Natural killer cell treated with Interleukin-12 subunit alpha and Interleukin-12 subunit beta and Interleukin-15 and Interleukin-18, amount 100 ng/mL, for 72 hours (primary cell): Measurements from ENCODE around the gene RXRA. TPM values are rescaled to one million over a fixed set of nuclear protein-coding genes. Genes with fewer than 3 reads are reported as not detected.

Experiments used
- ATAC-seq, 2 donors: fragments of 150-1000 bp; cut with Tn5 transposase in 1 of 2; sonication (Bioruptor Pico), chemical (Tn5 transposase) in 1 of 2; 2 replicates each; pipeline ENCODE4 v1.10.0; 2021
- DNase-seq: peaks from one replicate; pipeline ENCODE4 v3.0.0; 2022; ENCODE audit warnings: low spot score
- H3K27ac Mint-ChIP-seq, 2 donors: 1 replicate in 1 of 2; 2 replicates in 1 of 2; pipeline ENCODE4 v1.8.0; 2022; ENCODE audit warnings: mixed read lengths in 2 of 2, mild to moderate bottlenecking in 1 of 2, moderate library complexity in 1 of 2
- H3K27me3 Mint-ChIP-seq, 2 donors: 1 replicate in 1 of 2; 2 replicates in 1 of 2; pipeline ENCODE4 v1.8.0; 2022; ENCODE audit warnings: mixed read lengths in 2 of 2
- H3K36me3 Mint-ChIP-seq: one replicate; pipeline ENCODE4 v1.8.0; 2022; ENCODE audit warnings: mixed read lengths
- H3K4me1 Mint-ChIP-seq, 2 donors: 1 replicate in 1 of 2; 2 replicates in 1 of 2; pipeline ENCODE4 v1.8.0; 2022; ENCODE audit warnings: low read depth in 2 of 2, mixed read lengths in 2 of 2, mild to moderate bottlenecking in 1 of 2
- H3K4me3 Mint-ChIP-seq: one replicate; pipeline ENCODE4 v1.8.0; 2022; ENCODE audit warnings: mixed read lengths
- H3K9me3 Mint-ChIP-seq: 2 replicates; pipeline ENCODE4 v1.8.0; 2022; ENCODE audit warnings: mixed read lengths
- total RNA-seq, 2 donors: library from RNA; stranded (reverse); gene quantifications; one replicate each; pipeline ENCODE4 v1.2.3, GENCODE V29; 2022

Gene RXRA
- total RNA-seq, 2 donors from 2014 or later, result 3.8 to 4.9 TPM

DNA sequence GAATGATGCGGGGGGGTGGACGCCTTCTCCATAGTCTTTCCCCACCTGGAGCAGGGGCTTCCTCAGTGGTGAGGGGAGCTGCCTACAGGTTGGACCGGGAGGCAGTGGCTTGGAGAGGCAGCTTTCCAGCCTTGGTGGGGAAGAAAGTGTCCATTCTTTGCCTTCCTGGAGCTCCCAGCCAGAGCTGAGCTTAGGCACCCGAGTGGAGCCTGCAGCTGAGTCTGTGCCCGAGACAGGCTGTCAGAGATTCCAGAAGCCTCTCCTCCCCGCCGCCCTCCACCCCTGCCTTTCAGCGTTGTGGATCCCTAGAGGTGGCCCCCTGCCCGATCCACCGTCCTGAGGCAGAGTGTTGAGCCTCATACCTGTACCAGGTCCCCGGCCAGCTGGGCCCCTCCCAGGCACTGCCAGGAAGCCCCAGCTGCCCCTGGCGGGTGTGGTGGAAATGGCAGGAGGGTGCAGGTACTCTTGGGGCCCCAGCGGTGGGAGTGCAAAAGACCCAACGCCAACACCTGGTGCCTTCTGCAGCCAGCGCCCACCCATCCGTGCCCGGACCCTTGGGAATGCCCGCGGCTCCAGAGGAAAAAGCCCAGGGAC, 112.0 kb downstream of the RXRA start:
- Mint-ChIP-seq H3K4me1 (peaks cover 7 to 17% of the 10 kb centered on the region in 2 donors), H3K36me3 (no peaks in the 10 kb centered on the region), H3K27me3 (no peaks in the 10 kb centered on the region), H3K27ac (no peak overlapping the region), H3K9me3 (no peaks in the 10 kb centered on the region), H3K4me3 (no peak overlapping the region)
- DNase-seq, result no peak
- ATAC-seq, result no peak

DNA sequence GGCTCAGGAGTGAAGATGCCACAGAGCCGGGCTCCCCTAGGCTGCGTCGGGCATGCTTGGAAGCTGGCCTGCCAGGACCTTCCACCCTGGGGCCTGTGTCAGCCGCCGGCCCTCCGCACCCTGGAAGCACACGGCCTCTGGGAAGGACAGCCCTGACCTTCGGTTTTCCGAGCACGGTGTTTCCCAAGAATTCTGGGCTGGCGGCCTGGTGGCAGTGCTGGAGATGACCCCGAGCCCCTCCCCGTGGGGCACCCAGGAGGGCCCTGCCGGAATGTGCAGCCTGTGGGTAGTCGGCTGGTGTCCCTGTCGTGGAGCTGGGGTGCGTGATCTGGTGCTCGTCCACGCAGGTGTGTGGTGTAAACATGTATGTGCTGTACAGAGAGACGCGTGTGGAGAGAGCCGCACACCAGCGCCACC, 113.1 kb downstream of the RXRA start:
- Mint-ChIP-seq H3K27me3 (no peaks in the 10 kb centered on the region), H3K36me3 (no peaks in the 10 kb centered on the region), H3K4me3 (no peak overlapping the region), H3K4me1 (peaks cover 7 to 19% of the 10 kb centered on the region in 2 donors), H3K9me3 (no peaks in the 10 kb centered on the region), H3K27ac (no peak overlapping the region)
- DNase-seq (no peak), ATAC-seq (no peak)

DNA sequence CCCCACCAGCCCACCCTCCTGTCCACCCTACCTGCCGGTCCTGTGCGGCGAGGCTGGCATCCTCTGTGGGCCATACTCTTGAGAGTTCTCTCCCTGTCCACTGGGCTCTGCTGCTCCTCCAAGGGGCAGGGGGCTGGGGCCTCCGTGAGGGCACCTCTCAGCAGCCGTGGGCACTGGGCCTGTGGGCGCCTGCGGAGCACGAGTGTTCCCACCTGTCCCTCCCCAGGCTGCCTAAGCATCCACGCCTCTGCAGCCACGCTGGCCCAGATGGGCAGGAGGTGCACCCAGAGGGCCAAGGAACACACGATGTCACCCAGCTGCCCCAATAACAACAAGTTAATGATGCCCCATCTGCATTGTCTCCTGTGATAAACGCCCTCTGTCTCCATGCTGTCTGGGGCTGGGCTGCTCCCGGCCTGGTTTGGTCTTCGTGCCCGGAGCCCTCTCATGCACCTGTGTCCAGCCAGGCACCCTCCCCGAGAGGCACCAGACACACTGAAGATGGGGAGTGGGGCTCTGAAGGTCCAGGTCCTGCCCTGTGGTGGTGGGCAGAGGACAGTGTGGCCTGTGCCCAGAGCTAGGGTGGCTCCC, 114.5 kb downstream of the RXRA start:
- Mint-ChIP-seq H3K9me3 (no peaks in the 10 kb centered on the region), H3K4me1 (peaks cover 14 to 24% of the 10 kb centered on the region in 2 donors), H3K36me3 (no peaks in the 10 kb centered on the region), H3K4me3 (no peak overlapping the region), H3K27ac (no peak overlapping the region), H3K27me3 (no peaks in the 10 kb centered on the region)
- DNase-seq (no peak), ATAC-seq (no peak)

DNA sequence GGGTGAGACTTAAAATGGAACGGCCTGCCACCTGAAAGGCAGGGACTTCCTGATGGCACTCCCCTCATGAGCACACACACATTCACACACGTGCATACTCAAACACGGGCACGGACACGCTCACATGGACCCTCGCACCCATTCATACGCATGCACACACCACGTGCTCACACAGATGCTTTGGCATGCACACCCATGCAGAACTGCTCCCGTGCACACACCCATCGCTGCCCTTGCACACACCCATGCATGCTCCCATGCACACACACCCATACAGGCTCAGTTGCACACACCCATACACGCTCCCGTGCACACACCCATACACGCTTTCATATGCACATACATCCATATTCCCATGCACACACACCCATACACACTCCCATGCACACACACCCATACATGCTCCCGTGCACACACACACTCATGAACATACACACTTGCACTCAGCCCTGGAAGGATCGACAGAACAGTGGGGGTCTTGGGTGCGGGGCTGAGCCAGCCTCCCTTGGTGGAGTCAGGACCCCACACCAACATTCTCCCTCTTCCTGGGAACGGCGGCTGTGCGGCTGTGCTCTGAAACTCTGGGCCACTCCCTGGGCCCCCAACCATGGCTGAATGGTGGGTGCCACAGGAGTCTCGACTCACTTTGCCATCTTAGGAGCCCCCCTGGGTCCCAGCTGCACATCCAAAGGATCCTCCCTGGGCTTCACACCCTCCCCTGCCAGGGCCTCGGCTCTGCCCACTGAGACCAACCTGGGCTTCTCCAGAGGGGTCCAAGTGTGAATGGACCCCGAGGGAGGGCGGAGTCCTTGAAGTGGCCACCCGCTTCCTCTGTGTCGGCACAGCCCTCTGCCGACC, 115.2 kb downstream of the RXRA start:
- Mint-ChIP-seq H3K27ac (no peak overlapping the region), H3K4me3 (no peak overlapping the region), H3K27me3 (no peaks in the 10 kb centered on the region), H3K9me3 (no peaks in the 10 kb centered on the region), H3K4me1 (peaks cover 14 to 19% of the 10 kb centered on the region in 2 donors), H3K36me3 (no peaks in the 10 kb centered on the region)
- DNase-seq, result no peak
- no peak for ATAC-seq

DNA sequence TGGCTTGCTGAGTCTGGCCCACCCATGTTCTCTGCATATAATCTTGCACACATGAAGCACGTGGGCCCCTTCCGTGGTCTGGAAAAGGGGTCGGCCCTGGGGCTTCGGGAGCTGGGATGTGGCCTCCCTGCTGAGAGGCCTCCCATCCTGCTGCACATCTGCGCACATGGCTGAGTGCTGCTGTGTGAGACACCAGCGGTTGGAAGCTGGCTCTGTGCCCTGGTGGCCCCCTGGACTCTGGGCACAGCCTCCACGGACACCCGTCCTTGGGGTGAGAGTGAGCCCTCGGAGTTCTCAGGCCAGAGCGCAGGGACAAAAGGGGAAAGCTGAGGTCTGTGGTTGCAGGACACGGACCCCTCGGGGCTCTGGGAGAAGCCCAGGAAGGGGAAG, 115.8 kb downstream of the RXRA start:
- ATAC-seq, result no peak

DNA sequence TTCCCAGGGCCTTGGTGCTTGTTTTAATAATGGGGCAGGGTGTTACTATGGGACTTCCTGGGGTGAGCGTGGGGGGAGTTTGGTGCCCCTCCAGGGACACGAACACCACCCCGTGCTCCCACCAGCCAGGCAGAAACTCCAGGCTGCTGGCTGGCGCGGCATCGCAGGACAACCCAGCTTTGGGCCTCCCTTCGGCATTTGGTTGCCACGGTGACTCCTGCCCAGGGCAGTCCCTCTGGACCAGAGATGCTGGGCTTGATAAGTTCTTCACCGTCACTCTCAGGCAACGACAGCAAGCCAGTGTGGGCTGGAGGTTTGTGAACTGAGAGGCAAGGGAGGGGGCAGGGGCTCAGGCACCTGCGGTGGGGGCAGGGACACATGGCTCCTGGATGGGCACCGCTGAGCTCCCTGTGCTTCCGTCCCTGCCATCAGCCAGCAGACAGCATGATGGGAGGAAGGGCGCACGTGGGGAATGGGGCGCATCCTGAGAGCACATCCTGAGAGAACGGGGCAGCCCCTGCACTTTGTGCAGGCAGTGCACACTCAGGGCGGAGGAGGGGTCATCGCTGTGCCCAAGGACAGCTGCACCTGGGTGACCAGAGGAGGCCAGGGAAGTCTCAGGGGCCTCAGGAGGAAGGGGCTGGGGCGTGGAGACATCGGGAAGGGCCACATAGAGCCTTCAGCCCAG, 116.4 kb downstream of the RXRA start:
- DNase-seq (no peak), ATAC-seq (no peak)
- Mint-ChIP-seq H3K36me3 (no peaks in the 10 kb centered on the region), H3K27ac (no peak overlapping the region), H3K4me1 (peaks cover 14 to 19% of the 10 kb centered on the region in 2 donors), H3K9me3 (no peaks in the 10 kb centered on the region), H3K4me3 (no peak overlapping the region), H3K27me3 (no peaks in the 10 kb centered on the region)

More for the DNA sequence above, 115.8 kb downstream of the RXRA start:
- Mint-ChIP-seq H3K4me1 (peaks cover 14 to 19% of the 10 kb centered on the region in 2 donors), H3K36me3 (no peaks in the 10 kb centered on the region), H3K27me3 (no peaks in the 10 kb centered on the region), H3K27ac (no peak overlapping the region), H3K4me3 (no peak overlapping the region), H3K9me3 (no peaks in the 10 kb centered on the region)
- DNase-seq, result no peak

DNA sequence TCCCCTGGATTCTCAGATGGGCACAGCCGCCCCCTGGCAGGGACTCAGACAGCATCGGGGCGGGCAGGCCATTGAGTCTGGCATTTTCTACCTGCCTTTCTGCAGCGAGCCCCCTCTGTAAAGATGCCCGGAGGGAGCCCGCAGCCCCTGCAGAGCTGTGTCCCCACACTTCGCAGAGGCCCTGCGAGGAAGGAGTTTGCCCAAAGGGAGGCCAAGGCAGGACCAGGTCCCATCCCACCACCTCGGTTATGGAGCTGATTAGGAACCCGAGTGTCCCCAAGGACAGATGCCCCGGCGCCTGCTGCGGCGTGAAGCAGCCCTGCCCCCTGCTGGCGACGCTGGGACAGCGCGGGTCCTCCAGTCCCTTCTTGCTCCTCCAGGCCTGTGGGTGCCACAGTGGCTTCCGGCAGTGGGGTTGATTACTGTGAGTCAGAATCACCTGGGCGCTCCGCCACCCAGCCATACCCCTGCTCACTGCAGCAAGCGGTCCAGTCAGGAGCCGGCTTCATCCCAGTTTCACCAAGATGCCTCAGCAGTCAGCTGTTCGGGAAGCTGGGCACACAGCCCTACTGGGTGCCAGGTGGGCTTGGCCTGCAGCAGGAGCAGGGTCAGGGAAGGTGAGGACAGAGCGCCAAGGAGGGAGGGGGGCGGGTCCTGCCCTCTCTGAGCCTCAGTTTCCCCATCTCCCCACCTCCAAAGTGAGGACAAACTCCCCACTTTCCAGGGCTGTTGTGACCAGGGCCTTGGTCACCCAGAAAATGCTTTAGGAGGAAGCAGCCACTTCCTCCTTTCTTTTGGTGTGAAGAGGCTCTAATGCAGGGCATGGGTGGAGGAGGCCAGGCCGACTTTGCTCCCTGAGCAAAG, 117.2 kb downstream of the RXRA start:
- Mint-ChIP-seq H3K36me3 (no peaks in the 10 kb centered on the region), H3K27me3 (no peaks in the 10 kb centered on the region), H3K4me3 (no peak overlapping the region), H3K4me1 (peaks cover 14 to 19% of the 10 kb centered on the region in 2 donors), H3K9me3 (no peaks in the 10 kb centered on the region), H3K27ac (no peak overlapping the region)
- DNase-seq (peak; percentile 88), ATAC-seq (peak; percentile 96 to 97)

DNA sequence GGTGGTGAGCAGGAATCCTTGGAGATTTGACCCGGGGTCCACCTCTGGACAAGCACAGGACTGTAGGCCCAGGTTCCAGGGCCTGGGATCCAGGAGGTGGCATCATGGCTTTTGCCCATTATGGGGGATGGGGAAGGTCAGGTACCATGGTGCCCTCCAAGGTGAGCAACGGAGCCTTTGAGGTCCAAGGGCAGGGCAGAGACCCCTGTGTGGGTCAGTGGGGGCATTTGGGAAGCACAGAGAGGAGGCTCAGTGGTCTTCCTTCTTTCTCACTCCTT, 117.7 kb downstream of the RXRA start:
- Mint-ChIP-seq H3K4me1 (peaks cover 14 to 19% of the 10 kb centered on the region in 2 donors), H3K9me3 (no peaks in the 10 kb centered on the region), H3K27ac (no peak overlapping the region), H3K4me3 (no peak overlapping the region), H3K36me3 (no peaks in the 10 kb centered on the region), H3K27me3 (no peaks in the 10 kb centered on the region)
- DNase-seq (no peak), ATAC-seq (no peak)

DNA sequence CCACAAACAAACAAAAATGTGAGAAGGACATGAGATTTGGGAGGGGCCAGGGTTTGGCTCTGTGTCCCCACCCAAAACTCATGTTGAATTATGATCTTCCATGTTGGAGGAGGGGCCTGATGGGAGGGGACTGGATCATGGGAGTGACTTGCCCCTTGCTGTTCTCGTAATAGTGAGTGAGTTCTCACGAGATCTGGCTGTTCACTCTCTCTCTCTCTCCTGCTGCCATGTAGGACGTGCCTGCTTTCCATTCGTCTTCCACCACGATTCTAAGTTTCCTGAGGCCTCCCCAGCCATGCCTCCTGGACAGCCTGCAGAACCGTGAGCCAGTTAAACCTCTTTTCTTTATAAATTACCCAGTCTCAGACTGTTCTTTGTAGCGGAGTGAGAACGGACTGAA, 118.7 kb downstream of the RXRA start:
- ATAC-seq, result no peak
- H3K4me3 Mint-ChIP-seq, result peak overlapping the region; percentile 11
- H3K27ac Mint-ChIP-seq, result peak overlapping the region in 1 of 2 donors; percentile 56
- H3K36me3 Mint-ChIP-seq, result no peaks in the 10 kb centered on the region
- peaks cover 14 to 19% of the 10 kb centered on the region in 2 donors for H3K4me1 Mint-ChIP-seq
- no peaks in the 10 kb centered on the region for H3K27me3 Mint-ChIP-seq
- H3K9me3 Mint-ChIP-seq, result no peaks in the 10 kb centered on the region
- no peak for DNase-seq

DNA sequence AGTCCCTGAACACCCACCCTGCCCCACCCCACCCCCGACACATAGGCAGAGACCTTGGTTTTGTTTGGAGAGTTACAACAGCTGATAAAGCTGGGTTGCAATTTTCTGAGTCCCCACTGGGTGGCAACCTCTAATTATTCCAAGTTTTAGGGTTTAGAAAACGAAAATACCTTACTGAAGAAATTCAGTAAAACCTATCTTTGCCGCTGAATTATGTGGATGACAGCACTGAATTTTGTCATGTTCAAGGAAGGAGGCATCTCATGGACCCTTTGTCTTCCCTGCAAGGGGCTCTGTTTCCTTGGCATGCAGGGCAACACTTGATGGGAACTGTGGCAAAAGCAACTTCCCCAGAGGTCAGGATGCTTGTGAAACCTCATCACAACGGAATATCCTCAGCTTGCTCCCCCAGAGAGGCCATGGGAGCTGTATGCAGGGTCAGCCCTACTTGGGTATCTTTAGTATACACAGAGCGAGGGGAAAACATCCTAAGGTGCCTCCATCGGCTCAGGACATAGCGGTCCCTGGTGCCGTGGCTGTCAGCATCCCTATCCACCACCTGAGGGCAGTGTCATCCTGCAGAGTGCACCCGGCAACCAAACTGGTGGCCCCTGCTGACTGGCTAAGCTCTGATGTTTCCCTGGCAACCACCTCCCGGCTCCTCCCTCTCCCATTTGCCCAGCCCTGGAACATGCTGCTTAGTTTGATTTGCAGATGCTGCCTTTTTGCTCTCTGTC, 123.1 kb downstream of the RXRA start:
- Mint-ChIP-seq H3K27ac (no peak overlapping the region), H3K4me1 (peaks cover 7% of the 10 kb centered on the region in 2 donors), H3K27me3 (no peaks in the 10 kb centered on the region), H3K36me3 (no peaks in the 10 kb centered on the region), H3K4me3 (no peak overlapping the region), H3K9me3 (no peaks in the 10 kb centered on the region)
- DNase-seq (peak; percentile 79), ATAC-seq (peak; percentile 95 to 97)

DNA sequence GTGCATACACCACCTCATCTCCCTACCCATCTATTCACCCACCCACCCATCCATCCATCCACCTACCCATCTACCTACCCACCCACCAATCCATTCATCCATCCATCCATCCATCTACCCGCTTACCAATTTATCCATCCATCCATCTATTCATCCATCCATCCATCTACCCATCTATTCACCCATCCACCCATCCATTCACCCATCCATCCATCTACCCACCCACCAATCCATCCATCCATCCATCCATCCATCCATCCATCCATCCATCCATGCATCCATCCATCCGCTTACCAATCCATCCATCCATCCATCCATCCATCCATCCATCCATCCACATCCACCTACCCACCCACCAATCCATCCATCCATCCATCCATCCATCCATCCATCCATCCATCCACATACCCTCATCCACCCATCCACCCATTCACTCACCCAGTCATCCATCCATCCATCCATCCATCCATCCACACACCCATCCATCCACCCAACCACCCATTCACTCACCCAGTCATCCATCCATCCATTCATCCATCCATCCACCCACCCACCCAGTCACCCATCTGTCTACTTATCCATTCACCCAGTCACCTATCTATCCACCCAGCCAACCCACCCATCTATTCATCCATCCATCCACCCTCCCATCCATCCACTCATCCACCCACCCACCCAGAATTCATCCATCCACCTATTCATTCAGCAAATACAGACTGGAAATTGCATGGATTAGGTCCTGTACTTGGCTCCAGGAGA, 125.6 kb downstream of the RXRA start:
- ATAC-seq (no peak), DNase-seq (no peak)
- peaks cover 7 to 8% of the 10 kb centered on the region in 2 donors for H3K4me1 Mint-ChIP-seq
- H3K9me3 Mint-ChIP-seq, result no peaks in the 10 kb centered on the region
- no peak overlapping the region for H3K27ac Mint-ChIP-seq
- H3K4me3 Mint-ChIP-seq, result no peak overlapping the region
- H3K36me3 Mint-ChIP-seq, result no peaks in the 10 kb centered on the region
- H3K27me3 Mint-ChIP-seq, result no peaks in the 10 kb centered on the region

DNA sequence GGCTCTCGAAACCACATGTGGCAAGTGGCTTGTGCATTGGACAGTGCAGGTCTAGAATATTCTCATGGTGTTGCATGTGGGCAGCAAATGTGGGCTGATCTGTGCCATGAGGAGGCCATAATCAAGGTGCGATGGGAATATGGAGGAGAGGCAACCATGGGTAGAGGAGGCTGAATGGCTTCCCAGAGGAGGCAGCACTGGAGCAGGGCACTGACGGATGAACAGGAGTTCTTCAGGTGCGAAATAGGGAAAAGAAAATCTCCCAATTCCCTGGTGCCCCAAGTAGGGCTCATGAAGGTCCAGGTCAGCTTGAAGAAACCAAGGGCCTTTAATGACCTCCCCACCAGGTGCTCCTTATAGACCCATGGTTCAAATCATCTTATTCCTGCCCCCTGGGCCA, 126.5 kb downstream of the RXRA start:
- DNase-seq (no peak), ATAC-seq (no peak)
- no peak overlapping the region for H3K4me3 Mint-ChIP-seq
- peaks cover 7 to 8% of the 10 kb centered on the region in 2 donors for H3K4me1 Mint-ChIP-seq
- no peaks in the 10 kb centered on the region for H3K36me3 Mint-ChIP-seq
- H3K9me3 Mint-ChIP-seq, result no peaks in the 10 kb centered on the region
- H3K27me3 Mint-ChIP-seq, result no peaks in the 10 kb centered on the region
- no peak overlapping the region for H3K27ac Mint-ChIP-seq
